K562 treated with DMSO at 1 percent for 12 hours (cell line): ENCODE results near the gene EIF3I. TPM values are rescaled to one million over a fixed set of nuclear protein-coding genes. Genes with fewer than 3 reads are reported as not detected.

Source experiments
- total RNA-seq: library from RNA; unstranded; fragments of 300-600 nt; gene quantifications from 2 replicates; pipeline ENCODE4 v1.2.3, GENCODE V29; 2022; ENCODE audit not compliant: insufficient read depth

EIF3I gene
- 265 and 287 TPM in 2 replicates for total RNA-seq

DNA sequence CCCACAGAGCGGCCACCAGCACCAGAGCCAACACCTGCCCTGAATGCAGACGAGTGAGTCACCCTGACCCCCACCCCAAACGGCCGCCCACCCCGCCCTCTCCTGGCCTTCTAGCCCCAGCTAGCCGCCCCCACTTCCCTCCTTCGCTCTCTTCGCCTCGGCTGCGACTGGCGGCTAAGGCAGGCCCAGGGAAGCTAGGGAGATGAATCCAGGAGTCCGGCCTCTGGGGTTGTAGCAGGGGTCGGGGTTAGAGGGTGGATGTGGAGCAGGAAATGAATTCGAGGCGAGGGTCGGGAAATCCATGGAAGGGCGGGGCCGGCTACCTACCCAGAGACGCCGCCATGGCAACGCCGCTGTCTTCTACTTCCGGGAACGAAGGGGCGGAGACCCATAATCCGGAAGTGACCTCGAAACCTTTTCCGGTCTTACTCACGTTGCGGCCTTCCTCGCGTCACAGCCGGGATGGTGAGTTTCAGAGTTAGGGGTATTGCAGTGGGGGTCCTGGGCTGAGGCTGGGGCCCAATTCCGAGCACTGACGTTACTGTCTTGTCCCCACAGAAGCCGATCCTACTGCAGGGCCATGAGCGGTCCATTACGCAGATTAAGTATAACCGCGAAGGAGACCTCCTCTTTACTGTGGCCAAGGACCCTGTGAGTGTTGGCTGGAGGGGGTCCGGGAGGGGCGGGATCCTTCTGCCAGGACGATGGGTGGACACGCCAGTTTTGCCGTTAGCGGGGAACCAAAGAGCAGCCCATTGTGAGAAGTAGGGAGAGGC lies at the start of gene EIF3I, which contains the start of gene TMEM234:
Gene EIF3I, plus strand, starts transcription at position 428 of the 776 bp plus-strand sequence. Its CDS starts 35 bp downstream, at position 463.
Gene TMEM234, minus strand, starts transcription at position 374 of the 776 bp plus-strand sequence. Its CDS starts 31 bp downstream, at position 343.

DNA sequence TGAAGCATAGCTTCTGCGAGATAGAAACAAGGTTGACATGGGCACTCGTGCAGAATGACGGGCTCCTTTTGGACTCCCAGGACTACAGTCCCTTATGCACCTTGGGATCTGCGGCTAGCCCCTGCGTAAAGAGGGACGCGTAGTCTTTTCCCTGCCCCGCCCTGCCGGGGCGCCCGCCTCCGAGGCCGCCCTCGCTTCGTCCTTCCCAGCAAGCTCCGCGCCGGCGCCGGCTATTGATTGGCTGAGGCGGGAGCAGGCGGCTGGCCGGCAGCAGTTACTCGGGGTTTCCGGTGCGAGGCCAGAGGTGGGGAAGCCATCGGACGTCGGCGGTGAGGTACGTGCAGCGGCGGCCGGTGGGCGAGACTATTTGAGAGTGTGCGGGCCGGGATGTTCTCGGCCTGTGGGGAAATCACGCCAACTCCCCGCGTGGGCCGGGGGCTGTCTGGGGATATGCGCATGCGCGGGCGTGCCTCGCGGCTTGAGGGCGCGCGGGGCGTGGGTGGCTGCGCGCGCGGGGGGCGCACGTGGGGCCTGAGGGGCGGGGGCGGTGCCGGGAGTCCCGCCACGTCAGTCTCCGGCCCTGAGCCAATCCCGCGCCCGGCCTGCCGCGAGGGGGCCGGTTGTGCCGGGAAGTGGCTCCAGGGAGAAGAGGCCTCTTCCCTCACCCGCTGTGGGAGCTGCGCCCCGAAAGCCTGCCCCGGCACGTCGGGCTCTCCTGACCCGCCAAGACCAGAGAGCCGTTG lies 42.6 kb upstream of the EIF3I start, which contains the start of gene TXLNA:
Gene TXLNA, plus strand, starts transcription at position 233 of the 743 bp plus-strand sequence. CDS start 671 bp downstream, outside the sequence.

DNA sequence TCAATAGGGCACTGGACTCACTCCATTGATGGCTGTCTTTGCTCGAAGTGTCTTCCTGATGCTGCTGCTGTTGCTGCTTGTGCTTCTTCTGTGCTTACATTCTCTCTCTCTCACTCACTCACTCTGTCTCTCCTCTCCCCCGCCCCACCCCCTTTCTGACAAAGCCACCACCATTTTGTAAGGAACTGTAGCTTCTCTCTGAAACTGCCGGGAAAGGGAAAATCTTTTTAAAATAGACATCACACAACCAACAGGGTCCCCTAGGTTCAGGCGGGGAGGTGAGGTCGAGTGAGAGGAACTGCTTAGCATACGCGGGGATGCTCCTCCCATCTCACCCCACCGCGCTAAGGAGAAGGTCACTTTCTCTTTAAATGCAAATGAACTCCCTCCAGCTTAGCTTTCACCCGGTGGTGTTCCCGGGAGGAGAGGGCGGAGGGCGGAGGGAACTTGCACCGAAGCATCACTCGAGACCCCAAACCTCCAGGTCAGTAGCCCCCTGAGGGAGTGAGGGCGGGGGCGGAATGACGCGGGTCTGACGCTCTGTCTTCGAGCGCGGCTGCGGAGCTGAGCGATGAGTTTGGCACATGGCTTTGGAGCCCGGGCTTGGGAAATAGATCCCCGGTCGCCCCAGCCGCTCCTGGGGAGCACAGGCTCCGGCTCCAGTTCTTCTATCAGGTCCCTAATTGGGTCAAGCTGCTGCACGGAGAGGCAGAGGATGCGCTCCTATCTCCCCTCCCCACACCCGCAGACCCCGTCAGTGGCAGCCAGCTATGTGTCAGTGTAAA lies 21.8 kb upstream of the EIF3I start, which contains the start of gene CCDC28B:
Gene CCDC28B, plus strand, starts transcription at position 370 of the 785 bp plus-strand sequence. CDS start 1,341 bp downstream, outside the sequence.

GRCh38 chr1:32205401-32206370 lies 16.5 kb upstream of the EIF3I start, which contains the start of gene IQCC:
Gene IQCC (plus strand): TSS chr1:32205671. CDS start chr1:32205682, 11 bp downstream.

GRCh38 chr1:32208891-32209328 lies 13.3 kb upstream of the EIF3I start, which contains the start of gene DCDC2B:
Gene DCDC2B (plus strand): TSS chr1:32209089. CDS start chr1:32209094, 5 bp downstream.

DNA sequence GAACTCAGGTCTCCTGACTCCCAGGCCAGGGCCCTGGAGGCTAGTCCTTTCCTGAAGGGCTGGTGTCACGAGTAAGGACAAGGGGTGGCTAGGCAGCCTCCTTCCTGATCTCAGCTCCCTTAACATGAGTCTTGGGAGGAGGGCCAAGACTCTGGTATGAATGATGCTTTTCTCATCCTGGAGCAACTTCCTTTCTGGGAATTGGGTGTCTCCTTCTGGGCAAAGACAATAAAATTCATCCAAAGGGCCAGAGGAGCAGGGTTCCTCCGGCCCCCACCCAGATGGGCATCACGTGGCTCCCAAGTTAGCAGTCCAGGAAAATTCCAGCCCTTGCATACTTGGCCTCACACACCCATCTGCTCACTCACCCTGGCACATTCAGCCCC lies 24.7 kb downstream of the EIF3I start, which contains the start of gene FAM167B:
Gene FAM167B, plus strand, starts transcription at position 335 of the 386 bp plus-strand sequence. CDS start 200 bp downstream, outside the sequence.

DNA sequence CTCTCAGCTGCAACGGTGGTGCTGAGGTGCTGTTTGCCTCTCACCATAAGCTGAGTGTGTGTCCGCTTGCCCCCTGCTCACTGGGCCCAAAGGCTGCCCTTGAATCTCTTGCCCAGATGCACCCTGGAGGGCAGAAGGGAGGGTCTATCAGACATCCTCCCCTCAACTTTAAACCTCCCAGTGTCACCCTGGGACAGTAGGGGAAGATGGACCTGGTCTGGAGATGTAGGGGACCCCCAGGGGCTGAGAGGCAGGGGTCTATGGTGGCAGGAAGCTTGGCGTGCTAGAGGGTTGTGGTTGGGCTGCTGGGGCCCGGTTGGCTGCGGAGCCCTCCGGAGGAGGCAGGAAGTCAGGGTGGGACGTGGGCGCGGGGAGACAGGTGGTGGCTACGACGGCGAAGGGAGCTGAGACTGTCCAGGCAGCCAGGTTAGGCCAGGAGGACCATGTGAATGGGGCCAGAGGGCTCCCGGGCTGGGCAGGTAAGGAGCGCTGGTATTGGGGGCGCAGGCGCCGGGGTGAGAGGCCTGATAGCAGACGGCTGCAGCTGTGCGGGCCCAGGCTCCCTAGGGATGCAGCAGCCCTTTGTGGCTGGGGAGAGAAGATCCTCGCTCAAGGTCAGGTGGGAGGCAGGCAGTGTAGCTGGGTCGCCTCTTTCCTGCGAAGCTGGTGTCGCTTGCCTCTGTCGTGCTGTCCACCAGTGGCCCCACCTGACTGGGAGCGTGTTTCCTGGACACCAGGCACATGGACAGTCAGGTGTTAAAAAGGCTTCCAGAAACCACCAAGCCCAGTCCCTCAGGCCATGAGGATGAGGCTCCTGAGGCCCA lies 28.9 kb downstream of the EIF3I start, which contains the start of gene LCK:
Gene LCK, plus strand, starts transcription at position 373 of the 824 bp plus-strand sequence. CDS start 23,065 bp downstream, outside the sequence.

Other genes starting within 250 kb of the EIF3I start
- gene KHDRBS1, start 208.5 kb upstream of the EIF3I start, total RNA-seq: 84.4 and 154 TPM in 2 replicates
- 24.3 and 27.6 TPM in 2 replicates for gene TMEM39B, start 149.5 kb upstream of the EIF3I start, total RNA-seq
- 10.3 and 25.6 TPM in 2 replicates for gene KPNA6, start 114.4 kb upstream of the EIF3I start, total RNA-seq
- gene TXLNA, start 42.7 kb upstream of the EIF3I start, total RNA-seq: 23.0 and 51.0 TPM in 2 replicates
- gene CCDC28B, start 21.8 kb upstream of the EIF3I start, total RNA-seq: 25.5 and 27.9 TPM in 2 replicates
- 4.9 and 8.2 TPM in 2 replicates for gene IQCC, start 16.7 kb upstream of the EIF3I start, total RNA-seq
- gene DCDC2B, start 13.3 kb upstream of the EIF3I start, total RNA-seq: not detected in 2 replicates
- gene TMEM234, start 54 bp upstream of the EIF3I start, total RNA-seq: 8.0 and 8.4 TPM in 2 replicates
- not detected in 2 replicates for gene FAM167B, start 24.8 kb downstream of the EIF3I start, total RNA-seq
- gene LCK, start 28.9 kb downstream of the EIF3I start, total RNA-seq: not detected in 2 replicates
- gene HDAC1, start 69.7 kb downstream of the EIF3I start, total RNA-seq: 139 and 261 TPM in 2 replicates
- gene MARCKSL1, start 113.8 kb downstream of the EIF3I start, total RNA-seq: 71.2 and 75.0 TPM in 2 replicates
- 14.5 and 27.7 TPM in 2 replicates for gene FAM229A, start 140.1 kb downstream of the EIF3I start, total RNA-seq
- 1.6 and 5.0 TPM in 2 replicates for gene TSSK3, start 140.1 kb downstream of the EIF3I start, total RNA-seq
- 38.0 and 80.7 TPM in 2 replicates for gene BSDC1, start 172.0 kb downstream of the EIF3I start, total RNA-seq
- not detected in 2 replicates for gene ZBTB8B, start 242.7 kb downstream of the EIF3I start, total RNA-seq